ENCODE measurements around the gene SPPL3.

DNA sequence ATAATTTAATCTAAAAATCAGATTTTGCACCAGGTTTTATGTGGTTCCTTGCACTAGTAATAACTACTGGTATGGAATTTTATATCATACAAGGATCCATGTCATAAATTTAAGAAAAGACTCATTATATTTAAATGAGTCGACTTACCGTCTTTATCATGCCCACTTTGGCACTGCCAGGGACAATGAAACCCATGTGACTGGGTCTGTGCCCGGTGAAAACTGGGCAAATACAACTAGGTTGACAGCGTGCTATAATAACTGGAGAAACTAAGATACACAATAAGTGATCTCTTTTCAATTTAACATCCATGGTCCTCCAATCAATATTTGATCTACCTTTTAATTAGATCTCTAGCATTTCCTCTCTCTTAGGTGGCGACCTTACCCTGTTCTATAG, 114.0 kb downstream of the SPPL3 start:
- TF ChIP-seq, protein P1, sequence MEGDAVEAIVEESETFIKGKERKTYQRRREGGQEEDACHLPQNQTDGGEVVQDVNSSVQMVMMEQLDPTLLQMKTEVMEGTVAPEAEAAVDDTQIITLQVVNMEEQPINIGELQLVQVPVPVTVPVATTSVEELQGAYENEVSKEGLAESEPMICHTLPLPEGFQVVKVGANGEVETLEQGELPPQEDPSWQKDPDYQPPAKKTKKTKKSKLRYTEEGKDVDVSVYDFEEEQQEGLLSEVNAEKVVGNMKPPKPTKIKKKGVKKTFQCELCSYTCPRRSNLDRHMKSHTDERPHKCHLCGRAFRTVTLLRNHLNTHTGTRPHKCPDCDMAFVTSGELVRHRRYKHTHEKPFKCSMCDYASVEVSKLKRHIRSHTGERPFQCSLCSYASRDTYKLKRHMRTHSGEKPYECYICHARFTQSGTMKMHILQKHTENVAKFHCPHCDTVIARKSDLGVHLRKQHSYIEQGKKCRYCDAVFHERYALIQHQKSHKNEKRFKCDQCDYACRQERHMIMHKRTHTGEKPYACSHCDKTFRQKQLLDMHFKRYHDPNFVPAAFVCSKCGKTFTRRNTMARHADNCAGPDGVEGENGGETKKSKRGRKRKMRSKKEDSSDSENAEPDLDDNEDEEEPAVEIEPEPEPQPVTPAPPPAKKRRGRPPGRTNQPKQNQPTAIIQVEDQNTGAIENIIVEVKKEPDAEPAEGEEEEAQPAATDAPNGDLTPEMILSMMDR (IDR thresholded peaks at IDR 0.05 in 2 of 3, conservative IDR thresholded peaks at IDR 0.05 in 1 of 3; ENCODE audit: borderline replicate concordance in 1 of 3, insufficient read depth in 1 of 3, low read depth in 2 of 3, low read length in 2 of 3): no peak
- no peak for TF ChIP-seq EZH2 (IDR thresholded peaks at IDR 0.05)

Measured in HCT116 (cell line).